ENCODE data around the gene YAP1. TPM values are rescaled to one million over a fixed set of nuclear protein-coding genes. Genes with fewer than 3 reads are reported as not detected.
A peak's percentile ranks its signal among the peaks of the same experiment; 100 is the strongest.

The YAP1 gene
- under 1 TPM; 0.62 to 0.75 TPM for total RNA-seq

DNA sequence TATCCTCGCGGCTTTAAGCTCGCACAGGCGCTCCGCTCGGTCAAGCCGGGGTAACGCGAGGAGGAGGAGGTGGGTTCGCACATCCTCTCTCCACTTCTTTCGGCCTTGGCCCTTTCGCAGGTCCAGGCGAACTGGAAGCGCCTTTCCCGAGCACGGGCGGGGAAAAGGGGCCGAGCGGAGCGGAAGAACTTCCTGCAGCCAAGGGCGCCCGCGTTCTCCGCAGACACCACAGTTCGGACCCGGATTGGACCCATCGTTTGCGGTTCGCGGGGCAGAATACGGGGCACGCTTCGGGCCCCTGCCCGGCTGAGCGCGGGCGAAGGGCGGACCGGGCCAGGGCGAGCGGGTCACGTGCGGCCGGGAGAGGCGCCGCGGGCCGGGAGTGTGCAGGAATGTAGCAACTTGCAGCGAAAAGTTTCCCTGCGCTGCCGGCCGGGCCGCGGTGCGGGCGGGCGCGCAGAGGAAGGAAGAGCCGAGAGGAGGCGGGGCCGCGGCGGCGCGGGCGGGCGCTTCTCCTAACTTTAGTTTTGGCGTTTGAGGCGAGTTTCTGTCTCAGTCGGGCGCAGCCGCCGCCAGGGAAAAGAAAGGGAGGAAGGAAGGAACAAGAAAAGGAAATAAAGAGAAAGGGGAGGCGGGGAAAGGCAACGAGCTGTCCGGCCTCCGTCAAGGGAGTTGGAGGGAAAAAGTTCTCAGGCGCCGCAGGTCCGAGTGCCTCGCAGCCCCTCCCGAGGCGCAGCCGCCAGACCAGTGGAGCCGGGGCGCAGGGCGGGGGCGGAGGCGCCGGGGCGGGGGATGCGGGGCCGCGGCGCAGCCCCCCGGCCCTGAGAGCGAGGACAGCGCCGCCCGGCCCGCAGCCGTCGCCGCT lies at the start of gene YAP1:
TSS of gene YAP1 (plus strand) at position 552 of the 865 bp plus-strand sequence. CDS start 402 bp downstream, outside the sequence.
- DNase-seq (ENCODE audit: low spot score in 2 of 2): peak in 1 of 2 donors; percentile 72
- H3K27ac Mint-ChIP-seq: no peak within 1 kb of the TSS
- H3K36me3 Mint-ChIP-seq: peaks cover 6% of the 10 kb centered on the region in 2 donors
- ATAC-seq: peak; percentile 73 to 77
- H3K9me3 Mint-ChIP-seq: no peaks in the 10 kb centered on the region

GRCh38 chr11:102061276-102061675 lies 49.0 kb upstream of the YAP1 start:
- DNase-seq (ENCODE audit: low spot score in 2 of 2) (no peak), ATAC-seq (no peak)
- H3K9me3 Mint-ChIP-seq: no peaks in the 10 kb centered on the region
- no peaks in the 10 kb centered on the region for H3K36me3 Mint-ChIP-seq
- H3K27ac Mint-ChIP-seq: no peak overlapping the region

DNA sequence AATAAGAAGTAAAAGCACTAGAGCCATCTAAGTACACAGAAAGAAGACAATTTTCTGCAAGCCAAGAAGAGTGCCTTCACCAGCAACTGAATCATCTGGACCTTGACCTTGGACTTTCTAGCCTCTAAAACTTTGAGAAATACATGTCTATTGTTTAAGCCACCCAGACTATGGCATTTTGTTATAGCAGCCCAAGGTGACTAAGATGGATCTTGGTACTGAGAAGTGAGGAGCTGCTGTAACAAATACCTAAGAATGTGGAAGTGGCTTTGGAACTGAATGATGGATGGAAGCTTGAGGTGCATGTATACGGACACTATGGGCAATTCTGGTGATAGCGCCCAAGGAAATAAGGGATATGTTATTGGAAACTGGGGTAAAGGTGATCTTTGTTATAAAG lies 48.1 kb upstream of the YAP1 start:
- Mint-ChIP-seq H3K27ac (no peak overlapping the region), H3K36me3 (no peaks in the 10 kb centered on the region), H3K9me3 (no peaks in the 10 kb centered on the region)
- ATAC-seq: no peak
- DNase-seq (ENCODE audit: low spot score in 2 of 2): no peak

GRCh38 chr11:102064316-102064715 lies 45.9 kb upstream of the YAP1 start:
- ATAC-seq (no peak), DNase-seq (ENCODE audit: low spot score in 2 of 2) (no peak)
- Mint-ChIP-seq H3K27ac (no peak overlapping the region), H3K9me3 (no peaks in the 10 kb centered on the region), H3K36me3 (no peaks in the 10 kb centered on the region)

DNA sequence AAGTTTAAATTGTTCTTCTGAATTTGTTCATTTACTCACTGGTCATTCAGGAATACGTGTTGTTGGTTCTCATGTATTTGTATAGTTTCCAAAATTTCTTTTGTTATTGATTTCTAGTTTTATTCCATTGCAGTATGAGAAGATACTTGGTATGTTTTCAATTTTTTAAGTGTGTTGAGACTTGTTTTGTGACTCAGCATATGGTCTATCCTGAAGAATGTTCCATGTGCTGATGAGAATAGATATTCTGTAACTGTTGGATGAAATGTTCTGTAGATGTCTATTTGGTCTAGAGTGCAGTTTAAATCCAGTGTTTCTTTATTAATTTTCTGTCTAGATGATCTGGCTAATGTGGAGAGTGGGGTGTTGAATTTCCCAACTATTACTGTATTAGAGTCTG lies 39.5 kb upstream of the YAP1 start:
- ATAC-seq (no peak), DNase-seq (ENCODE audit: low spot score in 2 of 2) (no peak)
- peaks cover 14% of the 10 kb centered on the region in 2 donors for H3K36me3 Mint-ChIP-seq
- H3K27ac Mint-ChIP-seq: no peak overlapping the region
- peaks cover 24 to 25% of the 10 kb centered on the region in 2 donors for H3K9me3 Mint-ChIP-seq

GRCh38 chr11:102071497-102072472 lies 38.5 kb upstream of the YAP1 start:
- ATAC-seq (no peak), DNase-seq (ENCODE audit: low spot score in 2 of 2) (no peak)
- no peak overlapping the region for H3K27ac Mint-ChIP-seq
- peaks cover 24 to 25% of the 10 kb centered on the region in 2 donors for H3K9me3 Mint-ChIP-seq
- peaks cover 14% of the 10 kb centered on the region in 2 donors for H3K36me3 Mint-ChIP-seq

GRCh38 chr11:102073253-102073652 lies 37.0 kb upstream of the YAP1 start:
- ATAC-seq (no peak), DNase-seq (ENCODE audit: low spot score in 2 of 2) (no peak)
- peaks cover 14% of the 10 kb centered on the region in 2 donors for H3K36me3 Mint-ChIP-seq
- H3K9me3 Mint-ChIP-seq: peaks cover 24 to 25% of the 10 kb centered on the region in 2 donors
- H3K27ac Mint-ChIP-seq: no peak overlapping the region

DNA sequence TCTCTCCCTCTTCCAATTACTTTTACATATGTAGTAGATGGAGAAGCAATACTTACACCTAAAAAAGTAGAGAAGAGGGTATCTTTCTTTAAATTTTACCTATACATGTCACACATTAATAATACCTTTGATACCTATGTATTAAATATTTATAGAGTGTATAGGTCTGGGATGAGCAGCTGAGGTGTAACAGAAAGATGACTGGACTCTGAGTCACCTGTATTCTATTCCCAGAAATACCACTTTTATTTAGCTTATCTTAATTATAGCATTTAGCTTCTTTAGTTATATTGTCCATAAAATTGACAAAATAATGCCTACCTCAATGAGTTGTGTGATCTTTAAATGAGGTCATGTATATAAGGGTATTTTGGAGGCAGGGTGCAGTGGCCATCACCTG lies 30.6 kb upstream of the YAP1 start:
- Mint-ChIP-seq H3K27ac (no peak overlapping the region), H3K36me3 (no peaks in the 10 kb centered on the region), H3K9me3 (no peaks in the 10 kb centered on the region)
- ATAC-seq (no peak), DNase-seq (ENCODE audit: low spot score in 2 of 2) (no peak)

DNA sequence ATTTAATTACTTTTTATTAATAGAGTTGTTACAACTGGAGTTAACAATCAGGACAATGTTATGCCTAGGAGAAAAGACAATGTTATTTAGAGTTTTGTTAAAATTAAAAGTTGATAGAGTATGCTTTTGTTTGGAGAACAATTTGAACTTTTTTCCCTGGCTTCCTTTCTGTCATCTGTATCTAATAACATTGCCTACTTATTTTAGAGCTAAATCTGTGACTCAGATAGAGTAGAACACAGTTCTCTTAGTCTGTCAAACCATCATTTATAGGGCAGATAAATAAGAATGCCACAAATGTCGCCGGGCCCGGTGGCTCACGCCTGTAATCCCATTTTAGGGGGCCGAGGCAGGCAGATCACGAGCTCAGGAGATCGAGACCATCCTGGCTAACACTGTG lies 28.9 kb upstream of the YAP1 start:
- DNase-seq (ENCODE audit: low spot score in 2 of 2) (no peak), ATAC-seq (no peak)
- no peaks in the 10 kb centered on the region for H3K9me3 Mint-ChIP-seq
- H3K27ac Mint-ChIP-seq: no peak overlapping the region
- no peaks in the 10 kb centered on the region for H3K36me3 Mint-ChIP-seq

- no peak overlapping the region for H3K27ac Mint-ChIP-seq
- ATAC-seq: no peak
- no peak for DNase-seq (ENCODE audit: low spot score in 2 of 2)
- no peaks in the 10 kb centered on the region for H3K9me3 Mint-ChIP-seq
- no peaks in the 10 kb centered on the region for H3K36me3 Mint-ChIP-seq
Measured at GRCh38 chr11:102085864-102086551, 24.2 kb upstream of the YAP1 start.

DNA sequence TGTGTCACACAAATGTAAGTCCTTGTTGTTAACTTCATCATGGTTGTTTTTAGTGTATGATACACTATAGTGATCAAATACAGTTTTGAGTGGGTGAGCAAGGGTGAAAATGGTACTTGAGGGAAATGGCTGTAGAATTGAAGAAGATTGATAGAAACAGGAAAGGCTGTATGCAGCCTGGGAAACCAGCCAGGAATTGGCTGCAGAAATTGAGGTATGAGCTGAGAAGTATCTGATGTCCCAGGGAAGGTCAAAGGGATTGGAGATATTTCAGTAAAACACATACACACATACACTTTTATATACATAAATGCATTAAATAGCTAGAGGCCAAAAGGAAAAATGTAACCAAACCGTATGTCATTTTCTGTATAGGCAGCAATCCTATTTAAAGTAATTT lies 13.1 kb upstream of the YAP1 start:
- H3K36me3 Mint-ChIP-seq: no peaks in the 10 kb centered on the region
- no peak for DNase-seq (ENCODE audit: low spot score in 2 of 2)
- ATAC-seq: no peak
- H3K9me3 Mint-ChIP-seq: no peaks in the 10 kb centered on the region
- H3K27ac Mint-ChIP-seq: no peak overlapping the region

DNA sequence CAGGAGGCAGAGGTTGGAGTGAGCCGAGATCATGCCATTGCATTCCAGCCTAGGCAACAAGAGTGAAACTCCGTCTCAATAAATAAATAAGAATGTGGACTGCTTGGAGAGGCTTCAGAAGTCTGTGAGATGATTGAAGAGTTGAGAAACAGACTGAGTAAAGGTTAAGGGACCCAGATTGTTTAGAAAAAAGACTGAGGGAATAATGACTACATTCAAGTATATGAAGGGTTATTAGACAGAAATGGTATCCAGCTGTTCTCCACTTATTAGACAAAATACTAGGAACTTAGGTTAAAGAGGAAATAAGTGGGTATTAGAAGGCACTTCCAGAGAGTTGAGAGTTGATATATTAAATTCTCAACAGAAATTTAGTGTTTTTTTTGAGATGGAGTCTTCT lies 10.5 kb upstream of the YAP1 start:
- H3K36me3 Mint-ChIP-seq: no peaks in the 10 kb centered on the region
- no peak for DNase-seq (ENCODE audit: low spot score in 2 of 2)

DNA sequence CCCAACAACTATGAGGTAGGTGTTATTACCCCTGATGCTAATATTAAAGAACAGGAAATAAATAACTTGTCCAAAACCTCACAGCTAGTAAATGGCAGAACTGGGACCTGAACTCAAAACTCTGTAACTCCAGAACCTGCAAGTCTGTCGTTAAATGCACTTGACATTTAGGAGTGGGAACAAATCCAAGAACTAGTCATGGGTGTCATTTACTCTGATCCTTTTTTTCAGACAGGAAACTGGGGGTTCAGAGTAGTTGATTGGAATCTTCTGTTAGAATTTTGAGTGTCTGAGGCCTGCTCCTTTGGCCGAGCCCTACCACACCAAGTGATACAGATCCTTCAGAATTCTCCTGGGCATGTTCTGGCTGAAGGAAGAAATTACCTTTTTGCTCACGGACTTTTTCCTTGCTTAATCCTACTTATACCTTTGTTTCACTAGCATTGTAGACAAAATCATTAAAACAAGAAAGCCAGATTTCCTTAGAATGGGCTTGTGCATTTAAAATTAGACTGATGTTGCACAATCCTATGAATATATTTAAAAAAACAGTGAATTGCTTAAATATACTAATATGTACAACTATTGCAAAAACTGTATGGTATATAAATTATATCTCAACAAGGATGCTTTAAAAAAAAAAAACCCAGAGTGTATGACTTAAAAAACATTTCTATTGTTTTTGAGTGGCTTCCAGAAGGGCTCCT lies 1.4 kb upstream of the YAP1 start:
- DNase-seq (ENCODE audit: low spot score in 2 of 2) (no peak), ATAC-seq (no peak)
- no peaks in the 10 kb centered on the region for H3K9me3 Mint-ChIP-seq
- H3K36me3 Mint-ChIP-seq: peaks cover 6% of the 10 kb centered on the region in 2 donors
- H3K27ac Mint-ChIP-seq: no peak overlapping the region

More for the DNA sequence above, 10.5 kb upstream of the YAP1 start:
- H3K27ac Mint-ChIP-seq: no peak overlapping the region
- no peak for ATAC-seq
- H3K9me3 Mint-ChIP-seq: no peaks in the 10 kb centered on the region

DNA sequence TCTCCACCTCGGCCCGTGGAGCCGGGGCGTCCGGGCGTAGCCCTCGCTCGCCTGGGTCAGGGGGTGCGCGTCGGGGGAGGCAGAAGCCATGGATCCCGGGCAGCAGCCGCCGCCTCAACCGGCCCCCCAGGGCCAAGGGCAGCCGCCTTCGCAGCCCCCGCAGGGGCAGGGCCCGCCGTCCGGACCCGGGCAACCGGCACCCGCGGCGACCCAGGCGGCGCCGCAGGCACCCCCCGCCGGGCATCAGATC lies 439 bp downstream of the YAP1 start:
- DNase-seq (ENCODE audit: low spot score in 2 of 2) (no peak), ATAC-seq (peak in 1 of 2 donors; percentile 50)
- H3K27ac Mint-ChIP-seq: no peak overlapping the region
- peaks cover 6% of the 10 kb centered on the region in 2 donors for H3K36me3 Mint-ChIP-seq
- H3K9me3 Mint-ChIP-seq: no peaks in the 10 kb centered on the region

DNA sequence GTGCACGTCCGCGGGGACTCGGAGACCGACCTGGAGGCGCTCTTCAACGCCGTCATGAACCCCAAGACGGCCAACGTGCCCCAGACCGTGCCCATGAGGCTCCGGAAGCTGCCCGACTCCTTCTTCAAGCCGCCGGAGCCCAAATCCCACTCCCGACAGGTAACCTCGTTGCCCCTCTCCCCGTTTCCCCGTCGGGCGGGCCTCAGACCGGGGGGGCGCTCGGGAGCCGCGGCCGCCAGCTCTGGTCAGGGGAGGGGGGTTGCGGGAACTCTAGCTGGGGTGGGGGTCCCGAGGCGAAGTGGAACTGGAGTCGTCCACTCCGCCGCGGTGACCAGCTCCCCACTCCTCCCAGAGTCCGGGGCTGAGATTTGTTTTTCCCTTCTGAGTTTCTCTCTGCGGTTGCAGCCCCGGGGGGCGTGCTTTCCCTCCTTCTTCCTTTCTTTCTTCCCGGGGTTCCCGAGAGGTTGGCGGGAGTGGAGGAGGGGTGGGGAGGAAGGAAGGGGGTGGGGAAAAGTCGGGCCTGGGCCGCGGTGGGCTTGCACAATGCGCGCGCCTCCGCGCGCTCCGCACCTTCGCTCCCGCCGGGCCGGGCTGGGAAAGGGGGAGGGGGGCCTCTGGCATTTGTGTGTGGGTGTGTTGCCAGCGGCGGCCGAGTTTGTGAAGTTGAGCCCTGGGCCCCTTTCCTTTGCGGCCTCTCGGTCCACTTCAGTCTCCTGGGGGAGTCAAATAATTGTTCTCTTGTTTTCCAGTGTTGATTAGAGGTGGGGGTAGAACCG lies 952 bp downstream of the YAP1 start:
- peak in 1 of 2 donors; percentile 14 for DNase-seq (ENCODE audit: low spot score in 2 of 2)
- no peaks in the 10 kb centered on the region for H3K9me3 Mint-ChIP-seq
- H3K36me3 Mint-ChIP-seq: peaks cover 6% of the 10 kb centered on the region in 2 donors
- ATAC-seq: peak; percentile 10 to 32
- H3K27ac Mint-ChIP-seq: no peak overlapping the region
